HG03342 (cell line): ENCODE measurements around the gene ABHD1.
A peak's percentile ranks its signal among the peaks of the same experiment; 100 is the strongest.
"Not testable (repeated sequence)": the region's sequence is repeated elsewhere in the genome, so short reads cannot be mapped to it uniquely, and the experiment has no call there.

Experiments
- ATAC-seq: cut with Tn5 transposase; IDR thresholded peaks from one replicate; pipeline ENCODE4 v1.9.1; 2021; ENCODE audit warnings: mild to moderate bottlenecking, moderate library complexity; ENCODE audit not compliant: unreplicated experiment

The ABHD1 gene

GRCh38 chr2:27108221-27108620 is 15.4 kb upstream of the ABHD1 start:
- no peak for ATAC-seq

DNA sequence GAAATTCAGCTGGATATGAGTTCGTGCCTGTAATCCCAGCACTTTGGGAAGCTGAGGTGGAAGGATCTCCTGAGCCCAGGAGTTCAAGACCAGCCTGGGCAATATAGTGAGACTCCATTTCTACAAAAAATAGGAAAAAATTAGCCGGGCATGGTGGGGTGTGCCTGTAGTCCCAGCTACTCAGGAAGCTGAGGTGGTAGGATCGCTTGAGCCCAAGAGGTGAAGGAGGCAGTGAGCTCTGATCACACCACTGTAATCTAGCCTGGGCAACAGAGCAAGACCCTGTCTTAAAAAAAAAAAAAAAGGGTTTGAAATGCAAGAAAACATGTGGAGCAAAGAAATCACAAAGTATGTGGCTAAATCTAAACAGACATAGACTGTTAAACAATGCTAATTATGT is 14.5 kb upstream of the ABHD1 start:
- no peak for ATAC-seq

- ATAC-seq: not testable (repeated sequence)
Measured at GRCh38 chr2:27110603-27111352, 12.8 kb upstream of the ABHD1 start.

DNA sequence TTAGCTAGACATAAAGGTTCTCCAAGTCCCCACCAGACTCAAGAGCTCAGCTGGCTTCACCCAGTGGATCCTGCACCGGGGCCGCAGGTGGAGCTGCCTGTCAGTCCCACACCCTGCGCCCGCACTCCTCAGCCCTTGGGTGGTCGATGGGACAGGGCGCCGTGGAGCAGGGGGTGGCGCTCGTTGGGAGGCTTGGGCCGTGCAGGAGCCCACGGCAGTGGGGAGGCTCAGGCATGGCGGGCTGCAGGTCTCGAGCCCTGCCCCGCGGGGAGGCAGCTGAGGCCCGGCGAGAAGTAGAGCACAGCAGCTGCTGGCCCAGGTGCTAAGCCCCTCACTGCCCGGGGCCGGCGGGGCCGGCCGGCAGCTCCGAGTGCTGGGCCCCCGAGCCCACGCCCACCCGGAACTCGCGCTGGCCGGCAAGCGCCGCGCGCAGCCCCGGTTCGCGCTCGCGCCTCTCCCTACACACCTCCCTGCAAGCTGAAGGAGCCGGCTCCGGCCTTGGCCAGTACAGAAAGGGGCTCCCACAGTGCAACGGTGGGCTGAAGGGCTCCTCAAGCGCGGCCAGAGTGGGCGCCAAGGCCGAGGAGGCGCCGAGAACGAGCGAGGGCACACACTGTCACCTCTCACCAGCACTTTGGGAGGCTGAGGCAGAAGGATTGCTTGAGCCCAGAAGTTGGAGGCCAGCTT is 12.1 kb upstream of the ABHD1 start:
- ATAC-seq: not testable (repeated sequence)

DNA sequence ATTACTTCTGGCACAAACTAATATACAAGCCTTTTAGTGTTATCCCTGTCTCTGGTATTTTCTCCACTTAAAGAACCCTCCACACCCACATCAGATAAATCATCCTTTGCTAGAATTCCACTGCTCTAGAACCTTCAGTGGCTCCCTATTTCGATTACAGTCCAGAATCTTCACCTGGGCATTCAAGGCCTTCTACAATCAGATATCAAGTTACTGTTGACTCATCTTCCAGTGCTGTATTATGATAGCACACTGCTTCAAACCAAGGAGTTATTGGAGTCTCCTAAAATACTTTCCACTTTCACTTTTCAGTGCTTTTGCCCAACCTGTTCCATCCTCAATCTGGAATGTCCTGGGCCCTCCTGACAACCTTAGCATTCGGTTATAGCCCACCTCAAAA is 8.1 kb upstream of the ABHD1 start:
- no peak for ATAC-seq

DNA sequence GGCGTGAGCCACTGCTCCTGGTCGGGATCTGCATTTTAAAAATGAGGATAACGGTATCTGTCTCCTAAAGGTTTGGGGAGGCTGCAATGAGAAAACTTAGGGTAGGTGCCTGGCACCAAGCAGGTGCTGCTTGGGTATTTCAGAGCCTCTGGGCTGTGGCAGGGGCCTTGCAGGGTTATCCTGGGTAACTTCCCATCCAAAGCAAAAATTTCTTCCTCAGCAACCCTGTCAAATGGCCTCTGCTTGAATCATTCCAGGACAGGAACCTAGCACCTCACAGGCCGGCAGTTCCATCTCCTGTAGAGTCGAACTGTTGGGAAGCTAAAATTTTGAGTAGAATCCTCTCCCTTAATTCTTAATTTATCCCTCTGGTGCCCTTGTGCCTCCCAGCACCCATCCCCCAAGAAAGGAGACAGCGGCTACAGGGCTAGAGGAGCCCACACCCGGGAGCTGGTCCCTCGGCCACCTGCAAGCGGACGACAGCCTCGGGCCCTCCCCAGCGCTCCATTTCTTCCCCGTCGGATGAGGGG is 5.6 kb upstream of the ABHD1 start:
- no peak for ATAC-seq

DNA sequence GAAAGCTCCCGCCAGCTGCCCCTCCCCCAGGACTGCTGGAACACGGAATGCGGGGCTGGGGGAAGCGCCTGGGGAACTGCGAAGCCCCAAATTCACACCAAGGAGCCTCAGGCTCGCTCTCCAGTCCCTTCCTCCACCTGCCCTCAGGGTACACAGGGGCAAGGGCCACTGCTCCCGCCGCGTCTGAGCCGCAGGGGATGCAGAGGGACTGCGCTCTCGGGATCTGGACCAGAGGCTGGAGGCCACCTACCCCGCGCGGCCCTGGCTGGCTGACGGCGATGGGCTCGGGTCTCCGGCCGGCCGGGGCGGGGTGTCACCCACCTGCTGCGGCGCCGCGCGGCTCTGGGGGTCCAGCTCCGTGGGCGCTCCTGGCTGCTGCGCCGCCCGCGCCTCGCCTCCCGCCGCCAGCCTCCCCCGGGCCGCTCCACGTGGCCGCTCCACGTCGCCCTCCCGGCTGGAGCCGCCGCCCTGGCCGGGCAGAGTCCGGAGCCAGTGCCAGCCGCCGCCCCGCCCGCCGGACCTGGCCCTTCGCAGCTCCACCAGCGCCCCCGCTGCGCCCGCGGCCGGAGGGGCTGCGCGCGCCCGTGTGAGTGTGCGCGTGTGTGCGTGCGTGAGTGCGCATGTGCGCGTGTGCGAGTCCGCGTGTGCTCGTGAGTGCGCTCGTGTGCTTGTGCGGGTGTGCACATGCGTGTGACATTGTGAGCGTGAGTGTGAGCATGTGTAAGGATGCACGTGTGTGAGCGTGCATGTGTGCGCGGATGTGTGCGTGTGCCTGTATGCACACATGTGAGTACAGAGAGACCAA is 4.9 kb upstream of the ABHD1 start, which contains the start of gene CGREF1:
CGREF1 (minus strand) TSS at position 604 of the 805 bp plus-strand sequence. CDS start 14,762 bp downstream, outside the sequence.
- ATAC-seq: no peak

- not testable (repeated sequence) for ATAC-seq
Measured at GRCh38 chr2:27119330-27119670, 4.3 kb upstream of the ABHD1 start.

DNA sequence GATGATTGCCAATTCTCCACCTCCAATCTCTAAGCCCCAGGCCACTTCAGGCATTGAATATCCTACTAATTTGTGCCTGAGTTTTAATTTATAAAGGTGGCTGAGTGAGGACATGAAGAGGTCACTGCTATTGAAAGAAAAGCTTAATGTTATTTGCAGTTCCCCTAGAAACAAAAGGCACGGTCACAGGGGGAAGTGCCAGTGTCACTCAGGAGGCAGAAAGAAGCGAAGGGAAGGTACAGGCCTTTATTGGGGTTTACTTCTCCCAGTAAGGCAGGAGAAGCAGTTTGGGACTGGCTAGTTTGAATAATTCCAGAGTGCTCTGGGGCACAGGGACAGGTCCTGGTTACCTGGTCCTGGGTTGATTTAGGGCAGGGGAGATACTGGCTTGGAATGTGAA is 1.7 kb upstream of the ABHD1 start:
- no peak for ATAC-seq

DNA sequence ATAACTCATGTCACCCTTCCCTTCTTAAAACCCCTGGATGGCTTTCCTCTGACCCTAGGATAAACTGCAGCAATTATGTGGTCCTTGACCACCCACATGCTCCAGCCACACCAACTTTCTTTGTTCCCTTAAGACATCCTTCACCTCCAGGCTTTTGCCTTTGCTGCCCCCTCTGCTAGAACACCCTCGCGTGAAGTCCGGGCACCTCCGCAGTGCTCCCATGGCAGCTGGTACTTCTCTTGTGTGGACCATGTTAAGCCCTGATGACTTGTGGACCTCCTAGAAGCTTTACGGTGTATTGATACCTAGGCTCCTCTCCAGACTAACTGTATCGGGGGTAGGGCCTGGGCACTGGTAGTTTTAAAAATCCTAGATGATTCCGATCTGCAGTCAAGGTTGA is 824 bp upstream of the ABHD1 start:
- no peak for ATAC-seq

DNA sequence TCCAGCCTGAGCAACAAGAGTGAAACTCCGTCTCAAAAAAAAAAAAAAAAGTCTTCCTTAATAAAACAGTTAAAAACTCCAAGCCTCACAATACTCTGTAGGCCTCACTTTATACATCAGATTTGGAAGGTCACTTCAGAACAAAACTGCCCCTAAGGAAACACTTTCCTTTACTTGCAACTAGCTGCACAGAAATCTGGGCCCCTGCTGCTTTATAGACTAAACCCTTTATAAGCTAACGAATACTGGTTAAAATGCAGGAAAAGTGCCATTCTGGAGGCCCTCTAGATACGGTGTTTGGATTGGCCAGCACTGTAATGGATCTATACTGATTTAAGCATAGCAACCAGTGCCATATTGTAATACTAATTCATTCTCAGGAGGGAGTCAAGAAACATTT is 1.5 kb downstream of the ABHD1 start:
- ATAC-seq: no peak

DNA sequence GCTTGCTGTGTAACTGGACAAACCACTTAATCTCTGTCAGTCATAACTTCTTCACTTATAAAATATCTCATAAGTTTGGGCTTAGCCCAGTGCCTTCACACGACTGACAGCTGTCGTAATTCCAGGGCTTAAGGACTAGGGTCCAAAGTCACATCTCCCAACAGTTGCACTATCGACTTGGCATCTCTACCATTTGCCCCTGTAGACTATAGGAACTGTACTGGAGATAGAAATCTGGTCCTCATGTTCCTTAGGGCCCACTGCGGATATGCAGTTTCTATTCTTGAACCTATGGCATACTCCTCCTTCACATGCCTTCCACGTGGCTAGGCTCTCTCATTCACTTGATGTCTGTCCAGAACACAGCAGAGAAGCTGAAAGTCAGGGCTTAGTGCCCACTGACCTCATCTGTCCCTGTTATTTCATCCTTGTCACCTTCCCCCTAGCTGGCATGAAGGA is 2.7 kb downstream of the ABHD1 start:
- ATAC-seq: no peak

DNA sequence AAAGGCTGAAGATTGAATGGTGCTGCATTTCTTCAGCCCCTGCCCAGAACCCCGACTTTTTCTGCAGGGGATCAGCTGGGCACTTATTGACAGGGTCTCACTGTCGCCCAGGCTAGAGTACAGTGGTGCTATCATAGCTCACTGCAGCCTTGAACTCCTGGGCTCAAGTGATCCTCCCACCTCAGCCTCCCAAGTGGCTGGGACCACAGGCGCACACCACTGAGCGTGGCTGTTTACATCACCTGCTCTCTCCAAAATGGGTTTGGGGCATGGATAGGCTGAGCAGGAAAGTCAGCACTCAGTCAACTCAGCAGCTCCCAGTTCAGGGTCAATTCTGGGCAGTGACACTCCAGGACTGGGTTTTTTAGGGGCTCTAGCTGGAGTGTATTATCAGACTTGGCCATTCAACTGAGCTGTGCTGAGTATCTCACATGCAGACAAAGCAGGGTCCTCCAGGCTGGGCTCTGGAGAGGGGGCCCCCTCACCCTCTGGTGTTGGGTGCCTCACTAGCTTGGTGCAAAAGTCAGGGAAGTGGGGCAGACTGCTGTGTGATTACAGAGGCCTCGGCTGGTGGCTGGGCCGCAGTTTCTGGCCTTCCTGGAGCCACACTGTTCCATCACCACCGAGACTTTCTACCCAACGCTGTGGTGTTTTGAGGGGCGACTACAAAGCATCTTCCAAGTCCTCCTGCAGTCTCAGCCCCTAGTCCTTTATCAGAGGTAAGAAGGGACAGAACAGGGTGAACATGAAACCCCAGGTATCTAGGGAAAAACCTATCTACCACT is 4.5 kb downstream of the ABHD1 start:
- ATAC-seq: no peak

DNA sequence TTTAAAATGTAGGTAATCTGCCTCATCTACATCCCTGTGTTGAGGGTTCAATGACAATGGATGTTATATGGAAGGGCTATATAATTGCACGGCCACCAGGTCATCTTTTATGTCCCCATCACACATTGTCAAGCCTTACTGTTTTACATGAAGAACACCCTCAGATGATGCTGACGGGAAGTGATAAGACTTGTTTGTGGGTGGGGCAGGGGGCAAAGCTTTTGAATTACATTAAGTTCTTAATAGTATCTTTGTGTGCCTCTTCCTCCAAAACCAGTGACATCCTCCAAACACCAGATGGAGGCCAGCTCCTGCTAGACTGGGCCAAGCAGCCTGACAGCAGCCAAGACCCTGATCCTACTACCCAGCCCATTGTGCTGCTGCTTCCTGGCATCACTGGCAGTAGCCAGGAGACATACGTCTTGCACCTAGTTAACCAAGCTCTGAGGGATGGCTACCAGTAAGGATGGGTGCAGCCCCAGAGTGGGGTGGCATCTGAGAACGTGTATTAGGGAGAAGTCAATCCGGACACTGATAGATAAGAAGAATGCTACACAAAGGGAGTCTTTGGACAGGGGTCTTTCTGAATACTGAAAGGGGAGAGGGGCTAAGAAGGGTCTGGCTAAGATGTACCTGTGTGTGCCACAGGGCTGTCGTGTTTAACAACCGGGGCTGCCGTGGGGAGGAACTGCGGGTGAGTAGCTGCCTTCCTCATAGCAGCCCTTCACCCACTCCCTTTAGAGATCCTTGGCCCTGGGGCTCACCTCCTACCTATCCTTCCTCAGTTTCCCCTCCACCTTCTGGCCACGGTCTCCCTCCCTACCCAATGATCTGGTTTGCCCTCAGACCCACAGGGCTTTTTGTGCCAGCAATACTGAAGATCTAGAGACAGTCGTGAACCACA is 5.3 kb downstream of the ABHD1 start:
- no peak for ATAC-seq

- ATAC-seq: no peak
Measured at GRCh38 chr2:27130396-27130795, 6.8 kb downstream of the ABHD1 start.

GRCh38 chr2:27131429-27131828 is 7.8 kb downstream of the ABHD1 start:
- no peak for ATAC-seq

GRCh38 chr2:27133195-27133875 is 9.7 kb downstream of the ABHD1 start:
- no peak for ATAC-seq

DNA sequence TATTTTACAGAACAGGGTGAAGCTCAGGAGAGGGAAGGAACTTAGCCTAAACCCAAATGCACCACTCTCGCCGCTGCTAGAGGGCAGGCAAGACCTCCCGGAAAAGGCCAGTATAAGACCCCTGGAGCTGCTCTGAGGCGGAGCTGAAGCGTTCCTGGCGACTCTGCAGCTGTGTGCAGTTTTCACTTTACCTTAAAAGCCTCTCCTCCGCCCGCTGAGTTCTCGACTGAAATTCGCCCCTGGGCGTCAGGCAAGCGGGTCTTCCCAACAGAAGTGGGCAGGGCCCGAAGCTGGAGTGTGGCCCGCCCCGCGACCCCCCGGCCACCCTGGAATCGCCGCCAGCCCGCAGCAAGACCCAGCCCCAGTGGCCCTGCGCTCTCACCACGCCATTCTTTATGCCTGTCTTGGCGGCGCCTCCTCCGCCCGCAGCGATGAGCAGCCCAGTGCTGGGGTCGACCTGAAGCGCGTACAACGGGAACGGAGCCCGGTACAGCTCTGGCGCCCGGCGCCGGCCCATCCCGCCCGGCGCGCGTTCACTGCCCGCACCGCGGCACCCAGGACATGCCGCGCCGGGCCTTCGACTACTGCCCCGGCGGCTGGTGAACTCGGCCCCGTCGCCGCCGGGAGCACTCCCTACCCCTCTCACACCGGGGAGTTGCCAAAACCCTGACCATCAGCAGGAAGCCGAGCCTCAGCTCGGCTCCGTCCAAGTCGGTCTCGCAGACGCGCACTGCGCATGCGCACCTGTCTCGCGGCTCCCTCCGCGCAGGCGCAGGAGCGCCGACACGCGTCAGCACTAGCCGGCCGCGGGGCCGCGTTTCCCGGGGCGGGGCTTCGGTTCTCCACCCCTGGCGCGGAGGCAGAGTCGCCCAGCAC is 10.5 kb downstream of the ABHD1 start, which contains the start of gene PREB:
PREB (minus strand) TSS at position 732 of the 876 bp plus-strand sequence; CDS start at position 517, 215 bp downstream.
- ATAC-seq: peak; percentile 85
